Measurements from ENCODE around the gene QARS1. TPM values are rescaled to one million over a fixed set of nuclear protein-coding genes. Genes with fewer than 3 reads are reported as not detected.

Gene QARS1
- total RNA-seq (2022; extraction: Qiagen RNA extraction; ENCODE audit: low read depth): 106 to 180 TPM (median 147 TPM) in 5 replicates

GRCh38 chr3:49104427-49105291 lies at the start of gene QARS1:
QARS1 (minus strand) TSS chr3:49104757; CDS start chr3:49104733, 24 bp downstream.

GRCh38 chr3:49132437-49133225 lies 28.1 kb upstream of the QARS1 start, which contains the start of gene LAMB2:
LAMB2 (minus strand) TSS chr3:49133050; CDS start chr3:49132867, 183 bp downstream.

GRCh38 chr3:49120438-49121131 lies 16.0 kb upstream of the QARS1 start, which contains the start of gene USP19:
USP19 (minus strand) TSS chr3:49120823; CDS start chr3:49119145, 1,678 bp downstream.

GRCh38 chr3:49093853-49094767 lies 10.4 kb downstream of the QARS1 start, which contains the start of gene QRICH1:
QRICH1 (minus strand) TSS chr3:49094071; CDS start chr3:49077017, 17,054 bp downstream.

Other genes starting within 250 kb of the QARS1 start
- 10.2 to 13.8 TPM (median 11.1 TPM) in 5 replicates for gene SLC25A20, start 205.9 kb downstream of the QARS1 start, total RNA-seq (2022; extraction: Qiagen RNA extraction; ENCODE audit: low read depth)
- 55.3 to 61.3 TPM (median 60.6 TPM) in 5 replicates for gene ARIH2, start 185.9 kb downstream of the QARS1 start, total RNA-seq (2022; extraction: Qiagen RNA extraction; ENCODE audit: low read depth)
- gene P4HTM, start 114.5 kb downstream of the QARS1 start, total RNA-seq (2022; extraction: Qiagen RNA extraction; ENCODE audit: low read depth): 11.1 to 19.3 TPM (median 18.2 TPM) in 5 replicates
- gene WDR6, start 97.4 kb downstream of the QARS1 start, total RNA-seq (2022; extraction: Qiagen RNA extraction; ENCODE audit: low read depth): 40.8 to 84.0 TPM (median 75.5 TPM) in 5 replicates
- gene DALRD3, start 86.2 kb downstream of the QARS1 start, total RNA-seq (2022; extraction: Qiagen RNA extraction; ENCODE audit: low read depth): 16.2 to 27.1 TPM (median 25.0 TPM) in 5 replicates
- gene NDUFAF3, start 82.6 kb downstream of the QARS1 start, total RNA-seq (2022; extraction: Qiagen RNA extraction; ENCODE audit: low read depth): 53.5 to 87.8 TPM (median 85.8 TPM) in 5 replicates
- gene IMPDH2, start 75.4 kb downstream of the QARS1 start, total RNA-seq (2022; extraction: Qiagen RNA extraction; ENCODE audit: low read depth): 145 to 163 TPM (median 162 TPM) in 5 replicates
- 36.0 to 45.8 TPM (median 40.4 TPM) in 5 replicates for gene QRICH1, start 10.7 kb downstream of the QARS1 start, total RNA-seq (2022; extraction: Qiagen RNA extraction; ENCODE audit: low read depth)
- 10.8 to 25.5 TPM (median 24.1 TPM) in 5 replicates for gene USP19, start 16.1 kb upstream of the QARS1 start, total RNA-seq (2022; extraction: Qiagen RNA extraction; ENCODE audit: low read depth)
- gene LAMB2, start 28.3 kb upstream of the QARS1 start, total RNA-seq (2022; extraction: Qiagen RNA extraction; ENCODE audit: low read depth): 60.1 to 124 TPM (median 114 TPM) in 5 replicates
- 11.2 to 15.5 TPM (median 13.2 TPM) in 5 replicates for gene CCDC71, start 61.6 kb upstream of the QARS1 start, total RNA-seq (2022; extraction: Qiagen RNA extraction; ENCODE audit: low read depth)
- 4.4 to 6.3 TPM (median 5.8 TPM) in 5 replicates for gene KLHDC8B, start 66.8 kb upstream of the QARS1 start, total RNA-seq (2022; extraction: Qiagen RNA extraction; ENCODE audit: low read depth)
- 1.7 to 2.6 TPM (median 2.0 TPM) in 5 replicates for gene C3orf62, start 172.5 kb upstream of the QARS1 start, total RNA-seq (2022; extraction: Qiagen RNA extraction; ENCODE audit: low read depth)
- gene USP4, start 235.3 kb upstream of the QARS1 start, total RNA-seq (2022; extraction: Qiagen RNA extraction; ENCODE audit: low read depth): 12.9 to 15.9 TPM (median 14.2 TPM) in 5 replicates

Data from A549 treated with ZK216348 at 1 μM for 4 hours (cell line).